NB4 (cell line): ENCODE data around the gene TRDN.

Source experiments
- CTCF ChIP-seq: IDR thresholded peaks from one replicate; pipeline ENCODE4 v1.5.1; 2012; ENCODE audit warnings: low read depth, low read length
- POLR2A ChIP-seq: IDR thresholded peaks from 2 replicates; pipeline ENCODE4 v1.6.1; 2011; ENCODE audit warnings: mild to moderate bottlenecking; ENCODE audit not compliant: insufficient read length; ENCODE audit errors: extremely low read depth

- TF ChIP-seq CTCF (no peak), POLR2A (no peak)
These were observed 424.8 kb downstream of the TRDN start for GRCh38 chr6:123211777-123212545.
